ENCODE results near the gene SH3GL1. TPM values are rescaled to one million over a fixed set of nuclear protein-coding genes. Genes with fewer than 3 reads are reported as not detected.

The SH3GL1 gene
- polyA plus RNA-seq, 2 of the 4 experiments (the other 2 are of a cell fraction), result 20.1 to 34.7 TPM

DNA sequence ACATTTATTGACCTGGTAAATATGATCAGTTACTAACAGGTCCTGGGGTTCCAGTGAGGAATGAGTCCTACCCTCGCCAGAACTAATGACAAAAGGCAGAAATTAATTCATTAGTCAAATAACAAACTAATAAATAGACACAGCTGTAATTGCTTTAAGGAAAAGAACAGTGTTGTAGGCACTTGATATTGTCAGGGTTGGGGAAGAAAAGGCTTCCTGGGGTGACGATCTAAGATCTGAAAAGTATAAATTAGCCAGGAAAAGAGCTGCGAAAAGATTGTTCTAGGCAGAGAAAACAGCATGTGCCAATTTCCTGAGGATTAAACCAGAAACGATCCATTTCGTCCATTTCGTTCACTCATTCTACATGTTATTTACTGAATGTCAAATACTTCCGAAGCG, 1.4 kb upstream of the SH3GL1 start:
- POLR2A ChIA-PET, result interaction anchor here (1.0 to 1.3 kb wide), 4 partner anchors 14 to 155 kb away, joined by 3 to 4 read pairs (median 4); partner anchors contain the start of genes MPND and YJU2

DNA sequence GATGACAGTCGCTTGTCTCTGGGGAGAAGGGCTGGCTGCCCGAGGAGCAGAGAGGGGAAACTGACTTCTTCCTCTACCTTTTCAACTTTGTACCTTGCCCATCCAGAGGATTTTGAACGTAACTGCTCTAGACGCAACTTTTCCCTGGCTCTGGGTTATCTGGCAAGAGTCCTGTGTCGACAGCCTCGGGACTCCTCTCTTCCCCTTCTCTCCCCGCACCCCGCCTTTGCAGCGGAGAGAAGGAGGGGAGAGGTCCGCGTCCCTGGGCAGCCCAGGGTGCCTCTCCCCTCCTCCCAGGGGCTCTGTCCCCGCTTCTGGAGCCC, 574 bp downstream of the SH3GL1 start:
- Histone ChIP-seq H3K4me1 (peaks cover 26% of the 10 kb centered on the region), H3K27ac (peak overlapping the region; percentile 88 to 99), H3K4me3 (peak overlapping the region; percentile 77), H3K9me3 (no peaks in the 10 kb centered on the region), H3K4me2 (peak overlapping the region; percentile 87)
- WGBS (ENCODE audit: missing lambda C conversion rate), result under 1% methylated on average over 9 of the region's 12 CpGs
- POLR2A ChIA-PET, result interaction anchor here (1.0 kb wide), 1 partner anchor 25 kb away, joined by 3 read pairs; no protein-coding TSS in a partner anchor
- CTCF ChIA-PET, result interaction anchor here (0.6 to 3.0 kb wide), 30 partner anchors 11 to 181 kb away, joined by 3 to 51 read pairs (median 6); no protein-coding TSS in a partner anchor
- TF ChIP-seq JUN (IDR thresholded peaks at IDR 0.05), result no peak
- no peak for TF ChIP-seq HOXB13 (CRISPR knock-in tag; IDR thresholded peaks at IDR 0.05; ENCODE audit: low read depth)
- no peak for TF ChIP-seq BCL3 (IDR thresholded peaks at IDR 0.05)
- no peak for TF ChIP-seq USF2 (IDR thresholded peaks at IDR 0.05)
- no peak for TF ChIP-seq RARB (CRISPR knock-in tag; IDR thresholded peaks at IDR 0.05)
- TF ChIP-seq CBX8 (IDR thresholded peaks at IDR 0.05), result no peak
- no peak for TF ChIP-seq MAFK (IDR thresholded peaks at IDR 0.05; ENCODE audit: partially characterized antibody)
- TF ChIP-seq, protein P1, sequence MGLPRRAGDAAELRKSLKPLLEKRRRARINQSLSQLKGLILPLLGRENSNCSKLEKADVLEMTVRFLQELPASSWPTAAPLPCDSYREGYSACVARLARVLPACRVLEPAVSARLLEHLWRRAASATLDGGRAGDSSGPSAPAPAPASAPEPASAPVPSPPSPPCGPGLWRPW (IDR thresholded peaks at IDR 0.05), result no peak
- no peak for TF ChIP-seq JUNB (IDR thresholded peaks at IDR 0.05)
- no peak for TF ChIP-seq SMC3 (IDR thresholded peaks at IDR 0.05)
- no peak for TF ChIP-seq NR3C1 (IDR thresholded peaks at IDR 0.05)
- TF ChIP-seq EHF (CRISPR knock-in tag; IDR thresholded peaks at IDR 0.05), result no peak
- TF ChIP-seq EP300 (IDR thresholded peaks at IDR 0.05), result no peak
- no peak for TF ChIP-seq RAD21 (conservative IDR thresholded peaks at IDR 0.05 in 1 of 2, IDR thresholded peaks at IDR 0.05 in 1 of 2)
- no peak for TF ChIP-seq POLR2A (IDR thresholded peaks at IDR 0.05; ENCODE audit: low read length)
- DNase-seq (ENCODE audit: low read depth in 1 of 2, low spot score in 1 of 2) (peak in 1 of 2 experiments; percentile 10), ATAC-seq (peak; percentile 33 to 44), FAIRE-seq (no peak)

More for the DNA sequence above, 1.4 kb upstream of the SH3GL1 start:
- Histone ChIP-seq H3K9me3 (no peaks in the 10 kb centered on the region), H3K4me3 (peak overlapping the region; percentile 47), H3K4me2 (peak overlapping the region; percentile 99), H3K27ac (peak overlapping the region; percentile 65 to 68; a peak in 5 of 6 replicates), H3K4me1 (peaks cover 26% of the 10 kb centered on the region)
- CTCF ChIA-PET, result interaction anchor here (1.0 to 3.0 kb wide), 7 partner anchors 15 to 49 kb away, joined by 3 to 51 read pairs (median 26); no protein-coding TSS in a partner anchor
- ATAC-seq (no peak), FAIRE-seq (no peak), DNase-seq (ENCODE audit: low read depth in 1 of 2, low spot score in 1 of 2) (no peak)
- 8% methylated on average over 8 of the region's 8 CpGs for WGBS (ENCODE audit: missing lambda C conversion rate)
- no peak for TF ChIP-seq ESRRA (IDR thresholded peaks at IDR 0.05; ENCODE audit: borderline replicate concordance, low read length)
- TF ChIP-seq TP53 (CRISPR knock-in tag; IDR thresholded peaks at IDR 0.05), result no peak
- TF ChIP-seq GATA3 (IDR thresholded peaks at IDR 0.05; ENCODE audit: borderline replicate concordance), result no peak
- TF ChIP-seq MAZ (IDR thresholded peaks at IDR 0.05; ENCODE audit: borderline replicate concordance, low read depth, low read length), result no peak
- no peak for TF ChIP-seq EHMT2 (IDR thresholded peaks at IDR 0.05; ENCODE audit: low read depth)
- TF ChIP-seq USF2 (IDR thresholded peaks at IDR 0.05), result no peak
- no peak for TF ChIP-seq CHD2 (IDR thresholded peaks at IDR 0.05; ENCODE audit: low read length, partially characterized antibody)
- no peak for TF ChIP-seq FOXS1 (CRISPR knock-in tag; IDR thresholded peaks at IDR 0.05)
- no peak for TF ChIP-seq RAD21 (conservative IDR thresholded peaks at IDR 0.05 in 1 of 2, IDR thresholded peaks at IDR 0.05 in 1 of 2)
- TF ChIP-seq HEYL (CRISPR knock-in tag; IDR thresholded peaks at IDR 0.05), result no peak
- TF ChIP-seq, protein P2, sequence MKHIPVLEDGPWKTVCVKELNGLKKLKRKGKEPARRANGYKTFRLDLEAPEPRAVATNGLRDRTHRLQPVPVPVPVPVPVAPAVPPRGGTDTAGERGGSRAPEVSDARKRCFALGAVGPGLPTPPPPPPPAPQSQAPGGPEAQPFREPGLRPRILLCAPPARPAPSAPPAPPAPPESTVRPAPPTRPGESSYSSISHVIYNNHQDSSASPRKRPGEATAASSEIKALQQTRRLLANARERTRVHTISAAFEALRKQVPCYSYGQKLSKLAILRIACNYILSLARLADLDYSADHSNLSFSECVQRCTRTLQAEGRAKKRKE (CRISPR knock-in tag; IDR thresholded peaks at IDR 0.05; ENCODE audit: low read depth), result no peak
- no peak for TF ChIP-seq EHF (CRISPR knock-in tag; IDR thresholded peaks at IDR 0.05)
- TF ChIP-seq ZSCAN20 (CRISPR knock-in tag; IDR thresholded peaks at IDR 0.05), result no peak
- TF ChIP-seq HOXA7 (CRISPR knock-in tag; IDR thresholded peaks at IDR 0.05), result no peak
